ENCODE results near the gene CCT8. TPM values are rescaled to one million over a fixed set of nuclear protein-coding genes. Genes with fewer than 3 reads are reported as not detected.

CCT8 gene
- total and polyA plus RNA-seq, 2 of the 8 experiments (the other 6 are each of a cell fraction or from before 2014, with no cell fraction given) = 151 to 319 TPM

DNA sequence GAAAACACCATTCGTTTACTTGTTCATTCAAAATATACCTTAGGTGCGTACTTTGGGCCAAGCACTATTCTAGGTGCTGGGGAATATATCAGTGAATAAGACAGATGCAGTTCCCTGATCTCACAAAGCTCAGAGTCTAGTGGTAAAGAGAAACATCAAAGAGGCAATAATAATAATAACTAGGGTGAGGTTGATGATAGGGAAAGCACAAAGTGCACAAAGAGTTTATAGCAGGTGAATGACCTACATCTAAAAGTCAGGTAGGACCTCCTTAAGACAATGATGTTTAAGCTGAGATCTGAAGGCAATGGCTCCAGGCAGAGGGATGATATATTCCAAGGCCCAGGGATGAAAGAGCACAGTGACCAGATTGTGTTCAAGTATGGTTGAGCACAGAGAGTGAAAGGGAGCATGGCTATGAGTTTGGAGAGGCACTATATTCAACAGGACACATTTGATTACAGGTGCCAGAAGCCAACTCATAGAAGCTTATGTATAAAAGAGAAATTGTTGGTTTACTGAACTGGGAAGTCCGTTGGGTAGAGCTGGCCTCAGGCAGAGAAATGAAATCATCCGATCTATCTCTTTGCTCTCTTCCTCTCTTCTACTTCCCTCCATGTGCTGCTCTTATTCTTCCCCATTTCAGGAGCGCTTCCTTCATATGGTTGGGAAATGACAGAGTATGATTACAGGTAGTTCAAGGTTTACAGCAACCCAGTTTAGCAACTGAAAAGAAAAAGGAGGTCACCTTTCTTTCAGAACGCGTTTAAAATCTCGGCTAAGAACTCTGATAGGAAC is 23.0 kb upstream of the CCT8 start (continued):
- TF ChIP-seq, protein P1, sequence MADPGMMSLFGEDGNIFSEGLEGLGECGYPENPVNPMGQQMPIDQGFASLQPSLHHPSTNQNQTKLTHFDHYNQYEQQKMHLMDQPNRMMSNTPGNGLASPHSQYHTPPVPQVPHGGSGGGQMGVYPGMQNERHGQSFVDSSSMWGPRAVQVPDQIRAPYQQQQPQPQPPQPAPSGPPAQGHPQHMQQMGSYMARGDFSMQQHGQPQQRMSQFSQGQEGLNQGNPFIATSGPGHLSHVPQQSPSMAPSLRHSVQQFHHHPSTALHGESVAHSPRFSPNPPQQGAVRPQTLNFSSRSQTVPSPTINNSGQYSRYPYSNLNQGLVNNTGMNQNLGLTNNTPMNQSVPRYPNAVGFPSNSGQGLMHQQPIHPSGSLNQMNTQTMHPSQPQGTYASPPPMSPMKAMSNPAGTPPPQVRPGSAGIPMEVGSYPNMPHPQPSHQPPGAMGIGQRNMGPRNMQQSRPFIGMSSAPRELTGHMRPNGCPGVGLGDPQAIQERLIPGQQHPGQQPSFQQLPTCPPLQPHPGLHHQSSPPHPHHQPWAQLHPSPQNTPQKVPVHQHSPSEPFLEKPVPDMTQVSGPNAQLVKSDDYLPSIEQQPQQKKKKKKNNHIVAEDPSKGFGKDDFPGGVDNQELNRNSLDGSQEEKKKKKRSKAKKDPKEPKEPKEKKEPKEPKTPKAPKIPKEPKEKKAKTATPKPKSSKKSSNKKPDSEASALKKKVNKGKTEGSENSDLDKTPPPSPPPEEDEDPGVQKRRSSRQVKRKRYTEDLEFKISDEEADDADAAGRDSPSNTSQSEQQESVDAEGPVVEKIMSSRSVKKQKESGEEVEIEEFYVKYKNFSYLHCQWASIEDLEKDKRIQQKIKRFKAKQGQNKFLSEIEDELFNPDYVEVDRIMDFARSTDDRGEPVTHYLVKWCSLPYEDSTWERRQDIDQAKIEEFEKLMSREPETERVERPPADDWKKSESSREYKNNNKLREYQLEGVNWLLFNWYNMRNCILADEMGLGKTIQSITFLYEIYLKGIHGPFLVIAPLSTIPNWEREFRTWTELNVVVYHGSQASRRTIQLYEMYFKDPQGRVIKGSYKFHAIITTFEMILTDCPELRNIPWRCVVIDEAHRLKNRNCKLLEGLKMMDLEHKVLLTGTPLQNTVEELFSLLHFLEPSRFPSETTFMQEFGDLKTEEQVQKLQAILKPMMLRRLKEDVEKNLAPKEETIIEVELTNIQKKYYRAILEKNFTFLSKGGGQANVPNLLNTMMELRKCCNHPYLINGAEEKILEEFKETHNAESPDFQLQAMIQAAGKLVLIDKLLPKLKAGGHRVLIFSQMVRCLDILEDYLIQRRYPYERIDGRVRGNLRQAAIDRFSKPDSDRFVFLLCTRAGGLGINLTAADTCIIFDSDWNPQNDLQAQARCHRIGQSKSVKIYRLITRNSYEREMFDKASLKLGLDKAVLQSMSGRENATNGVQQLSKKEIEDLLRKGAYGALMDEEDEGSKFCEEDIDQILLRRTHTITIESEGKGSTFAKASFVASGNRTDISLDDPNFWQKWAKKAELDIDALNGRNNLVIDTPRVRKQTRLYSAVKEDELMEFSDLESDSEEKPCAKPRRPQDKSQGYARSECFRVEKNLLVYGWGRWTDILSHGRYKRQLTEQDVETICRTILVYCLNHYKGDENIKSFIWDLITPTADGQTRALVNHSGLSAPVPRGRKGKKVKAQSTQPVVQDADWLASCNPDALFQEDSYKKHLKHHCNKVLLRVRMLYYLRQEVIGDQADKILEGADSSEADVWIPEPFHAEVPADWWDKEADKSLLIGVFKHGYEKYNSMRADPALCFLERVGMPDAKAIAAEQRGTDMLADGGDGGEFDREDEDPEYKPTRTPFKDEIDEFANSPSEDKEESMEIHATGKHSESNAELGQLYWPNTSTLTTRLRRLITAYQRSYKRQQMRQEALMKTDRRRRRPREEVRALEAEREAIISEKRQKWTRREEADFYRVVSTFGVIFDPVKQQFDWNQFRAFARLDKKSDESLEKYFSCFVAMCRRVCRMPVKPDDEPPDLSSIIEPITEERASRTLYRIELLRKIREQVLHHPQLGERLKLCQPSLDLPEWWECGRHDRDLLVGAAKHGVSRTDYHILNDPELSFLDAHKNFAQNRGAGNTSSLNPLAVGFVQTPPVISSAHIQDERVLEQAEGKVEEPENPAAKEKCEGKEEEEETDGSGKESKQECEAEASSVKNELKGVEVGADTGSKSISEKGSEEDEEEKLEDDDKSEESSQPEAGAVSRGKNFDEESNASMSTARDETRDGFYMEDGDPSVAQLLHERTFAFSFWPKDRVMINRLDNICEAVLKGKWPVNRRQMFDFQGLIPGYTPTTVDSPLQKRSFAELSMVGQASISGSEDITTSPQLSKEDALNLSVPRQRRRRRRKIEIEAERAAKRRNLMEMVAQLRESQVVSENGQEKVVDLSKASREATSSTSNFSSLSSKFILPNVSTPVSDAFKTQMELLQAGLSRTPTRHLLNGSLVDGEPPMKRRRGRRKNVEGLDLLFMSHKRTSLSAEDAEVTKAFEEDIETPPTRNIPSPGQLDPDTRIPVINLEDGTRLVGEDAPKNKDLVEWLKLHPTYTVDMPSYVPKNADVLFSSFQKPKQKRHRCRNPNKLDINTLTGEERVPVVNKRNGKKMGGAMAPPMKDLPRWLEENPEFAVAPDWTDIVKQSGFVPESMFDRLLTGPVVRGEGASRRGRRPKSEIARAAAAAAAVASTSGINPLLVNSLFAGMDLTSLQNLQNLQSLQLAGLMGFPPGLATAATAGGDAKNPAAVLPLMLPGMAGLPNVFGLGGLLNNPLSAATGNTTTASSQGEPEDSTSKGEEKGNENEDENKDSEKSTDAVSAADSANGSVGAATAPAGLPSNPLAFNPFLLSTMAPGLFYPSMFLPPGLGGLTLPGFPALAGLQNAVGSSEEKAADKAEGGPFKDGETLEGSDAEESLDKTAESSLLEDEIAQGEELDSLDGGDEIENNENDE (IDR thresholded peaks at IDR 0.05; ENCODE audit: insufficient replicate concordance, low read length) = no peak
- TF ChIP-seq JUND (IDR thresholded peaks at IDR 0.05; ENCODE audit: low read length) (no peak), TEAD4 (IDR thresholded peaks at IDR 0.05; ENCODE audit: low read depth, low read length) (no peak), CBX8 (IDR thresholded peaks at IDR 0.05; ENCODE audit: borderline replicate concordance, low read depth, low read length) (no peak), TCF12 (IDR thresholded peaks at IDR 0.05; ENCODE audit: low read depth, low read length) (no peak), RBBP5 (IDR thresholded peaks at IDR 0.05; ENCODE audit: borderline replicate concordance, low read depth, low read length) (no peak), SIRT6 (IDR thresholded peaks at IDR 0.05; ENCODE audit: low read length) (no peak), SIX5 (IDR thresholded peaks at IDR 0.05; ENCODE audit: low read depth, low read length) (no peak), SUZ12 (IDR thresholded peaks at IDR 0.05; ENCODE audit: low read length) (no peak)
